Mesenchymal stem cell (in vitro differentiated cells and primary cell): Measurements from ENCODE around the gene TRIP12.

Experiments used
- DNase-seq: peaks from one replicate; pipeline ENCODE4 v3.0.0-alpha.2; 2013
- H2AFZ ChIP-seq: one replicate; pipeline ENCODE4 v1.6.1; 2013; ENCODE audit warnings: low read depth, mild to moderate bottlenecking, control low read depth, inconsistent platforms, low read length, moderate library complexity
- H2AK5ac ChIP-seq: 2 replicates; pipeline ENCODE4 v1.6.1; 2013; ENCODE audit warnings: low read length, moderate library complexity, mild to moderate bottlenecking, inconsistent platforms; ENCODE audit not compliant: severe bottlenecking
- H2BK120ac ChIP-seq: one replicate; pipeline ENCODE4 v1.6.1; 2013; ENCODE audit warnings: low read depth, mild to moderate bottlenecking, inconsistent platforms, low read length, moderate library complexity
- H2BK12ac ChIP-seq, 2 experiments: one replicate each; pipeline ENCODE4 v1.6.1; 2013; ENCODE audit warnings: inconsistent platforms in 2 of 2, low read length in 2 of 2, mild to moderate bottlenecking in 2 of 2, moderate library complexity in 2 of 2, control low read depth in 1 of 2
- H2BK15ac ChIP-seq: one replicate; pipeline ENCODE4 v1.6.1; 2013; ENCODE audit warnings: mild to moderate bottlenecking, low read depth, inconsistent platforms; ENCODE audit not compliant: poor library complexity, severe bottlenecking
- H2BK5ac ChIP-seq: 2 replicates; pipeline ENCODE4 v1.6.1; 2013; ENCODE audit warnings: low read depth, mild to moderate bottlenecking, low read length, control low read depth, inconsistent platforms; ENCODE audit not compliant: poor library complexity, severe bottlenecking
- H3K14ac ChIP-seq, 2 experiments: one replicate each; pipeline ENCODE4 v1.6.1; 2013; ENCODE audit warnings: inconsistent platforms in 2 of 2, low read length in 2 of 2, control low read depth in 1 of 2, mild to moderate bottlenecking in 1 of 2, moderate library complexity in 1 of 2
- H3K18ac ChIP-seq, 2 experiments: one replicate each; pipeline ENCODE4 v1.6.1; 2013; ENCODE audit warnings: inconsistent platforms in 2 of 2, low read length in 2 of 2, control low read depth in 1 of 2, low read depth in 1 of 2, mild to moderate bottlenecking in 1 of 2
- H3K23ac ChIP-seq, 2 experiments: one replicate each; pipeline ENCODE4 v1.6.1; 2013; ENCODE audit warnings: inconsistent platforms in 2 of 2, low read length in 2 of 2, mild to moderate bottlenecking in 2 of 2, moderate library complexity in 2 of 2, control low read depth in 1 of 2
- H3K27ac ChIP-seq: 2 replicates; pipeline ENCODE4 v1.5.1; 2013; ENCODE audit warnings: mild to moderate bottlenecking, moderate library complexity, low read length, control low read depth, inconsistent platforms; ENCODE audit not compliant: poor library complexity, severe bottlenecking
- H3K27me3 ChIP-seq, 2 experiments: 2 replicates each; pipeline versions ENCODE4 v1.6.1 to v1.7.0; 2013; ENCODE audit warnings: low read length in 2 of 2, mild to moderate bottlenecking in 2 of 2, moderate library complexity in 2 of 2, control low read depth in 1 of 2, inconsistent platforms in 1 of 2; ENCODE audit not compliant: control insufficient read depth in 1 of 2, insufficient read depth in 1 of 2
- H3K36me3 ChIP-seq, 2 experiments: 2 replicates each; pipeline versions ENCODE4 v1.6.1 to v1.7.0; 2013; ENCODE audit warnings: low read length in 2 of 2, control low read depth in 1 of 2, inconsistent platforms in 1 of 2, low read depth in 1 of 2, mild to moderate bottlenecking in 1 of 2; ENCODE audit not compliant: insufficient read depth in 2 of 2, control insufficient read depth in 1 of 2
- H3K4ac ChIP-seq, 2 experiments: one replicate each; pipeline ENCODE4 v1.6.1; 2013; ENCODE audit warnings: inconsistent platforms in 2 of 2, low read length in 2 of 2, mild to moderate bottlenecking in 2 of 2, moderate library complexity in 2 of 2, control low read depth in 1 of 2, low read depth in 1 of 2
- H3K4me1 ChIP-seq: 2 replicates; pipeline ENCODE4 v1.6.1; 2013; ENCODE audit warnings: low read depth, low read length, control low read depth; ENCODE audit not compliant: control insufficient read depth, insufficient read depth
- H3K4me2 ChIP-seq: 2 replicates; pipeline ENCODE4 v1.6.1; 2013; ENCODE audit warnings: low read length, mild to moderate bottlenecking, inconsistent platforms; ENCODE audit not compliant: poor library complexity, severe bottlenecking
- H3K4me3 ChIP-seq, 2 experiments: 2 replicates each; pipeline versions ENCODE4 v1.5.1 to v1.7.0; 2013; ENCODE audit warnings: low read length in 2 of 2, mild to moderate bottlenecking in 2 of 2, control low read depth in 1 of 2, low read depth in 1 of 2; ENCODE audit not compliant: insufficient read depth in 1 of 2
- H3K79me1 ChIP-seq: replicated peaks from 2 replicates; pipeline ENCODE4 v1.6.1; 2013; ENCODE audit warnings: mild to moderate bottlenecking, control low read depth, low read length, inconsistent platforms; ENCODE audit not compliant: poor library complexity, severe bottlenecking
- H3K9ac ChIP-seq: 2 replicates; pipeline ENCODE4 v1.7.0; 2013; ENCODE audit warnings: mild to moderate bottlenecking, low read length, moderate library complexity
- H3K9me3 ChIP-seq: 2 replicates; pipeline ENCODE4 v1.7.0; 2013; ENCODE audit warnings: mild to moderate bottlenecking, low read length; ENCODE audit not compliant: control insufficient read depth
- H4K8ac ChIP-seq: one replicate; pipeline ENCODE4 v1.6.1; 2013; ENCODE audit warnings: inconsistent platforms, mild to moderate bottlenecking, low read length, moderate library complexity
- H4K91ac ChIP-seq: one replicate; pipeline ENCODE4 v1.6.1; 2013; ENCODE audit warnings: mild to moderate bottlenecking, low read length, inconsistent platforms
- WGBS: methylation state at CpG from one replicate; pipeline ENCODE4 v1.1.7; 2013; ENCODE audit warnings: mixed read lengths; 5-methylcytosine and 5-hydroxymethylcytosine counted together

TRIP12 gene

DNA sequence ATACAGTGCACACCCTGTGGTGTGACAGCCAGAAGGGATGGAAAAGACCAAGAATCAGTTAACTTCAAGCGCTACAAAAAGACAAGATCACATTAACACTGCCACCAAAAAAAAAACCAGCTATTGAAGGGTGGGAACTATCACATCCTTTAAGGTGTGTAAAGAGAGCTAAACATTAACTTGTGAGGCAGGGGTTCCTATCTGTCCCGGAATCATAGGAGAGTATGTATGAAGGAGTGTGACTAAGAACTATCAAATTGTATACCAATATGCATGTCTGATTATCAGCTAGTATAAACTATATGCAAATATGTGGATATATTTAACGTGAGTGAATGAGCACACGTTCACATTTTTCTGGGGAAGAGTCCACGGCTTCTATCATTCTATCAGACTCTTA, 119.0 kb downstream of the TRIP12 start:
- Histone ChIP-seq H3K4me3 (no peak overlapping the region), H4K8ac (no peak overlapping the region), H3K27me3 (no peaks in the 10 kb centered on the region), H3K36me3 (peaks cover 18 to 93% of the 10 kb centered on the region in 2 experiments), H3K9me3 (no peaks in the 10 kb centered on the region), H3K4me2 (no peak overlapping the region), H2BK12ac (no peak overlapping the region), H3K9ac (no peak overlapping the region), H3K23ac (no peak overlapping the region), H3K18ac (no peak overlapping the region), H2BK120ac (no peak overlapping the region), H2BK15ac (no peak overlapping the region), H3K4me1 (peaks cover 3% of the 10 kb centered on the region), H3K14ac (no peak overlapping the region), H2AK5ac (no peak overlapping the region), H3K4ac (no peak overlapping the region), H4K91ac (no peak overlapping the region), H2BK5ac (no peak overlapping the region), H3K79me1 (peaks cover 15% of the 10 kb centered on the region), H3K27ac (no peak overlapping the region), H2AFZ (no peak overlapping the region)
- no peak for DNase-seq
- WGBS: 97% methylated on average over 3 of the region's 5 CpGs

DNA sequence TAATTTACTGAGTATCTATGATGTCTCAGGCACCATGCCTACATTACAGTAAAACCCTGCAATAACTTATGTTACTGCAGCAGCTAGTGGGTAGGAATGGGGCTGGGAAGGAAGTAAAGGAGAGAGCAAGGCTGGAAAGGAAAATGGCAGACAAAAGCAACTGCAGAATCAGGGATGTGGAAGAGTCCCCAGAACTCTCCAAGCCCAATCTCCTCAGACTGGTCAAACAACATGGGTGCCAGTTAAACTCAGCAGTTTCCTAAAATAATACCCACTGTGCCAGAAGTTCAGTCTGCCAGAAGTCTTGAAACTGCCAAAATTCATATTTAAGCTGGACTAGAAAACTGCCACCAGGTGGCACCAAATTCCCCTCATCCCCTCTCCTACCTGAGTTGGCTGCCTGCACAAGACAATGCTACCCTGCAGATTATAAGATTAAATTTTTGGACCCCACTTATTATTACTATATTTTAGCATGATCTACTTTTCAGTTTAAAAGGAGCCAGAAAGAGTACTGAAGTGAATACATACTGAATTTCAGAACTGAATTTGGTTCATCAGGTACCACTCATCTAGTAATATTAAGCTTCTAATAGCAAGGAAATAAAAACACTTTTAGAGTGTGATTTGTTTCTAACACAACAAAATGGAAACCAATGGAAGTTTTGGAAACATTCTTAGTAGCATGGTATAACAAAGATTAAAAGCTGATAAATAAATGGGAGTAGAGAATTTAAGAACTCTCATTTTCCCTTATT, 120.6 kb downstream of the TRIP12 start:
- no peak overlapping the region for H2AFZ ChIP-seq
- peaks cover 17 to 93% of the 10 kb centered on the region in 2 experiments for H3K36me3 ChIP-seq
- H3K14ac ChIP-seq: no peak overlapping the region
- no peaks in the 10 kb centered on the region for H3K27me3 ChIP-seq
- H3K23ac ChIP-seq: no peak overlapping the region
- H3K4me3 ChIP-seq: no peak overlapping the region
- no peak overlapping the region for H2BK120ac ChIP-seq
- DNase-seq: peak; percentile 63
- no peak overlapping the region for H3K4ac ChIP-seq
- no peak overlapping the region for H3K4me2 ChIP-seq
- H3K9me3 ChIP-seq: no peaks in the 10 kb centered on the region
- no peak overlapping the region for H4K8ac ChIP-seq
- H3K18ac ChIP-seq: no peak overlapping the region
- no peak overlapping the region for H2BK12ac ChIP-seq
- H2BK5ac ChIP-seq: no peak overlapping the region
- H3K9ac ChIP-seq: peak overlapping the region; percentile 53
- no peak overlapping the region for H2BK15ac ChIP-seq
- peak overlapping the region; percentile 6 for H3K27ac ChIP-seq
- no peak overlapping the region for H2AK5ac ChIP-seq
- no peak overlapping the region for H4K91ac ChIP-seq
- peaks cover 13% of the 10 kb centered on the region for H3K79me1 ChIP-seq
- H3K4me1 ChIP-seq: peaks cover 3% of the 10 kb centered on the region

DNA sequence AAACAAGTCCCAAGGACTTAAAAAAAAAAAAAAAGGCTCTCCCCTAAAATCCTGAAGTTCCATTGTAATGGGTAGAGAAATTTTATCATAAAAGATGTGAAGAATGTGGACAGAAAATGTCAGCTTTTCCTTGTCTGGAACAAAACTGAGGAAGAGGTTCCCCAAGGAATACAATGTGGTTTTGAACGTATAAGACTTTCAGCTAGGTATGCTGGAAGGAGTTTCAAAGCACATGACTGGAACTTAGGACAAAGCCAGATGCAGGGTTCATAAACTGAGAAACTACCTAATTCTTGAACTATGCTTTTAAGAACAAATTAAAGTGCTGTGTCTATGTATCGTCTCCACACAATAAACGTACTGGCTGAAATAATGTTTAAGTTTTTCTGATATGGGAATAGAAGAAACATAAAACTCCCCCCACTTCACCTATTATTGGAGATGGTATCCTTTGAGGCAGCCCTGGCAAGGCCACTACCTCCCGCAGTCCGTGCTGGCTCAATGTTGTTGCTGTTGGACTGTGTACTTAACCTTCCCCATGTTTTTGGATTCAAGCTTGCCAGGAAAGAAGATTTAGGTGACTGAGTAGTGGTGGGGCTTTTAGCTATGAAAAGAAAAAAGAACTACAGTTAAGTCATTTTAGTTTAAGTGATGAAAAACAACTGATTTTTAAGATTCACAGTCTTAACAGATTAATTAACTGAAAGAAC, 123.2 kb downstream of the TRIP12 start:
- WGBS: 89% methylated on average over 3 of the region's 5 CpGs
- H3K27me3 ChIP-seq: no peaks in the 10 kb centered on the region

DNA sequence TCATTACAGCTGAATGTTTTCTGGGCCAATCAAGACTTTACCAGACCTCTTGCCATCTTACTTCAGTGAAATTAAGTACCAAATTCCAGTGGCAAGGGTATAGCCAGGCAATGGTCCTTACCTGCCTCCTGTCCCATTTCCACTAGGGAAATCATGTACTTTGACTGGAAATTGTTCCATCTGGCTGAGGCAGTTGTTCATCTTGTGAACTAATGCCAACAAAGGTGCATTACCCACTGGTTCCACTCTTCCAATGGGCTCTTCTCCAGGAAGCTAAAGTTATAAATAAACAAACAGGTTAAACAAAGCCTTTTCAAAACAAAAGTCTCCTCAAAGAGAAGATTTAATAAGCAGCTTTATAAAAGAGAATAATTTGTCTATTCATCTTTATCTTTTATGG, 126.8 kb downstream of the TRIP12 start:
- Histone ChIP-seq H3K9me3 (no peaks in the 10 kb centered on the region), H3K4me2 (no peak overlapping the region), H2AK5ac (no peak overlapping the region), H2BK15ac (no peak overlapping the region), H3K36me3 (peaks cover 14 to 95% of the 10 kb centered on the region in 2 experiments), H2BK5ac (no peak overlapping the region), H3K4me1 (no peaks in the 10 kb centered on the region), H3K27ac (no peak overlapping the region), H4K8ac (no peak overlapping the region), H2BK12ac (no peak overlapping the region), H3K14ac (no peak overlapping the region), H3K79me1 (peaks cover 18% of the 10 kb centered on the region), H3K4ac (no peak overlapping the region), H2AFZ (no peak overlapping the region), H3K23ac (no peak overlapping the region), H3K9ac (no peak overlapping the region), H3K4me3 (no peak overlapping the region), H4K91ac (no peak overlapping the region), H3K27me3 (no peaks in the 10 kb centered on the region), H3K18ac (no peak overlapping the region), H2BK120ac (no peak overlapping the region)
- DNase-seq: no peak

More for the DNA sequence above, 123.2 kb downstream of the TRIP12 start:
- H2AK5ac ChIP-seq: no peak overlapping the region
- H2AFZ ChIP-seq: no peak overlapping the region
- H3K9ac ChIP-seq: peak overlapping the region; percentile 11
- H2BK12ac ChIP-seq: no peak overlapping the region
- no peak overlapping the region for H4K91ac ChIP-seq
- no peak overlapping the region for H2BK15ac ChIP-seq
- H3K4me2 ChIP-seq: no peak overlapping the region
- H3K14ac ChIP-seq: no peak overlapping the region
- peaks cover 3% of the 10 kb centered on the region for H3K4me1 ChIP-seq
- no peak overlapping the region for H2BK120ac ChIP-seq
- no peak overlapping the region for H3K27ac ChIP-seq
- no peak overlapping the region for H3K18ac ChIP-seq
- no peak overlapping the region for H2BK5ac ChIP-seq
- H3K9me3 ChIP-seq: no peaks in the 10 kb centered on the region
- no peak overlapping the region for H3K4me3 ChIP-seq
- H3K79me1 ChIP-seq: peaks cover 17% of the 10 kb centered on the region
- H3K36me3 ChIP-seq: peaks cover 18 to 93% of the 10 kb centered on the region in 2 experiments
- no peak for DNase-seq
- H4K8ac ChIP-seq: no peak overlapping the region
- H3K23ac ChIP-seq: no peak overlapping the region
- H3K4ac ChIP-seq: no peak overlapping the region
